H1 (cell line): Measurements from ENCODE around the gene PSMC4. TPM values are rescaled to one million over a fixed set of nuclear protein-coding genes. Genes with fewer than 3 reads are reported as not detected.

ENCODE experiments used
- JUN ChIP-seq: IDR thresholded peaks from 2 replicates; pipeline ENCODE4 v1.6.1; 2011; ENCODE audit warnings: low read depth, mild to moderate bottlenecking, improper control_type of control experiment, low read length
- polyA plus RNA-seq, 7 experiments: library from polyadenylated mRNA; depleted of rRNA in 3 of 7; stranded (reverse) in 5 of 7; unstranded in 2 of 7; fragments of >200 nt in 5 of 7; fragments of 200-250 nt in 2 of 7; gene quantifications; 1 replicate in 5 of 7; 2 replicates in 1 of 7; 4 replicates in 1 of 7; pipeline versions ENCODE4 v1.2.1 to v1.2.3, GENCODE V29; 2011 to 2013; ENCODE audit warnings: missing spikeins in 2 of 7, mixed read lengths in 2 of 7
- total RNA-seq: library from RNA; stranded (reverse); fragmentation: NEBNext Ultra II Directional; extraction: Animal tissue kit (Norgen Biotek cat#: 25700); gene quantifications from 2 replicates; pipeline ENCODE4 v1.2.1, GENCODE V29; 2021

The PSMC4 gene
- total and polyA plus RNA-seq, 2 of the 8 experiments (the other 6 are each of a cell fraction or from before 2014, with no cell fraction given) = 116 to 126 TPM

GRCh38 chr19:39927524-39928356, 43.2 kb upstream of the PSMC4 start (continued):
- no peak for TF ChIP-seq JUN
